IPS DF 4.7 (cell line): Measurements from ENCODE around the gene VIPAS39.

Experiments
- DNase-seq: peaks from one replicate; pipeline ENCODE4 v3.0.0-alpha.2; 2013; ENCODE audit warnings: low spot score; ENCODE audit errors: extremely low read depth

The VIPAS39 gene

GRCh38 chr14:77457522-77458248 is at the start of gene VIPAS39, which contains the start of gene AHSA1:
Gene VIPAS39, minus strand, starts transcription at chr14:77457601. Its CDS starts 3,499 bp downstream, at chr14:77454102.
Gene AHSA1, plus strand, starts transcription at chr14:77458093. Its CDS starts 97 bp downstream, at chr14:77458190.
- DNase-seq: peak; percentile 99

- DNase-seq: no peak
Measured at GRCh38 chr14:77505031-77505430, 47.6 kb upstream of the VIPAS39 start.

- DNase-seq: no peak
Measured at GRCh38 chr14:77503138-77503537, 45.7 kb upstream of the VIPAS39 start.

- no peak for DNase-seq
Measured at GRCh38 chr14:77502109-77502782, 44.8 kb upstream of the VIPAS39 start.

- no peak for DNase-seq
Measured at GRCh38 chr14:77498984-77499527, 41.7 kb upstream of the VIPAS39 start.

- no peak for DNase-seq
Measured at GRCh38 chr14:77498120-77498979, 40.9 kb upstream of the VIPAS39 start, which contains the start of gene ISM2. Gene ISM2, minus strand, starts transcription at chr14:77498816. Its CDS starts 23 bp downstream, at chr14:77498793.

GRCh38 chr14:77495334-77495733 is 37.9 kb upstream of the VIPAS39 start:
- no peak for DNase-seq

- no peak for DNase-seq
Measured at GRCh38 chr14:77491056-77491455, 33.7 kb upstream of the VIPAS39 start.

- no peak for DNase-seq
Measured at GRCh38 chr14:77490347-77490986, 33.1 kb upstream of the VIPAS39 start.

GRCh38 chr14:77489041-77489440 is 31.6 kb upstream of the VIPAS39 start:
- no peak for DNase-seq

- DNase-seq: no peak
Measured at GRCh38 chr14:77488558-77488957, 31.2 kb upstream of the VIPAS39 start.

GRCh38 chr14:77485901-77486678 is 28.7 kb upstream of the VIPAS39 start:
- no peak for DNase-seq

- DNase-seq: no peak
Measured at GRCh38 chr14:77485256-77485655, 27.9 kb upstream of the VIPAS39 start.

GRCh38 chr14:77482422-77482821 is 25.0 kb upstream of the VIPAS39 start:
- DNase-seq: no peak

- no peak for DNase-seq
Measured at GRCh38 chr14:77478796-77479195, 21.4 kb upstream of the VIPAS39 start.

- no peak for DNase-seq
Measured at GRCh38 chr14:77478029-77478428, 20.6 kb upstream of the VIPAS39 start.

- no peak for DNase-seq
Measured at GRCh38 chr14:77475432-77476115, 18.2 kb upstream of the VIPAS39 start.

GRCh38 chr14:77474479-77475177 is 17.2 kb upstream of the VIPAS39 start:
- DNase-seq: no peak

GRCh38 chr14:77473921-77474320 is 16.5 kb upstream of the VIPAS39 start:
- DNase-seq: no peak
